ENCODE measurements around the gene BPIFA3. TPM values are rescaled to one million over a fixed set of nuclear protein-coding genes. Genes with fewer than 3 reads are reported as not detected.

The BPIFA3 gene
- total and polyA plus RNA-seq, 2 of the 13 experiments (the other 11 are each of a cell fraction or from before 2014, with no cell fraction given), result not detected

GRCh38 chr20:33209789-33210188, 7.4 kb upstream of the BPIFA3 start (continued):
- peak in 1 of 2 experiments; percentile 88; a peak in 1 of 4 replicates for TF ChIP-seq HMGXB4 (CRISPR knock-in tag; IDR thresholded peaks at IDR 0.05; ENCODE audit: borderline replicate concordance in 1 of 2, low read depth in 1 of 2)
- peak; percentile 97 for TF ChIP-seq HMGXB3 (CRISPR knock-in tag; IDR thresholded peaks at IDR 0.05; ENCODE audit: borderline replicate concordance)
- no peak for TF ChIP-seq HHEX (CRISPR knock-in tag; IDR thresholded peaks at IDR 0.05)
- TF ChIP-seq KLF16 (CRISPR knock-in tag; IDR thresholded peaks at IDR 0.05), result peak in 1 of 2 experiments; percentile 99; a peak in 2 of 4 replicates
- TF ChIP-seq NFAT5 (CRISPR knock-in tag; IDR thresholded peaks at IDR 0.05), result peak; percentile 97
- peak; percentile 98 for TF ChIP-seq HES4 (CRISPR knock-in tag; IDR thresholded peaks at IDR 0.05; ENCODE audit: borderline replicate concordance)
- no peak for TF ChIP-seq ZNF703 (CRISPR knock-in tag; IDR thresholded peaks at IDR 0.05; ENCODE audit: borderline replicate concordance)
- 0 out of 2 replicates have a peak, but pooled peaks have one; percentile 48 for TF ChIP-seq SSRP1 (CRISPR knock-in tag; IDR thresholded peaks at IDR 0.05)
- TF ChIP-seq ZNF451 (CRISPR knock-in tag; IDR thresholded peaks at IDR 0.05), result peak; percentile 87
- TF ChIP-seq SP140L (CRISPR knock-in tag; IDR thresholded peaks at IDR 0.05; ENCODE audit: borderline replicate concordance), result peak; percentile 98; the same call in 1 of the 2 replicates
- TF ChIP-seq ZNF709 (CRISPR knock-in tag; IDR thresholded peaks at IDR 0.05), result peak; percentile 91
- no peak for TF ChIP-seq RFX1 (IDR thresholded peaks at IDR 0.05)
- TF ChIP-seq CEBPB (IDR thresholded peaks at IDR 0.05; ENCODE audit: borderline replicate concordance, low read depth, low read length), result no peak
- TF ChIP-seq ZBTB26 (CRISPR knock-in tag; IDR thresholded peaks at IDR 0.05; ENCODE audit: borderline replicate concordance), result peak; percentile 97

Data from HepG2 (cell line).